IMR-90 (cell line): Measurements from ENCODE around the gene HK3. TPM values are rescaled to one million over a fixed set of nuclear protein-coding genes. Genes with fewer than 3 reads are reported as not detected.

Experiments
- ATAC-seq: fragments of 200-7000 bp; cut with Tn5 transposase; 2 replicates; pipeline ENCODE4 v1.9.1; 2020; ENCODE audit warnings: low read depth, mild to moderate bottlenecking, moderate library complexity
- BruUV-seq: library from RNA; stranded (reverse); fragments of 400-500 nt; replicated peaks from 2 replicates; lab custom pipeline; 2021; lab: Mats Ljungman, UMichigan
- CTCF ChIA-PET: fragments of 300-600 bp; formaldehyde crosslinking; extraction: SDS; loops from one replicate; lab custom pipeline; 2021; ENCODE audit warnings: antibody characterized with exemption; lab: Yijun Ruan, JAX
- POLR2A ChIA-PET: fragments of 300-600 bp; sonication (Branson Sonifier 250); formaldehyde crosslinking; loops from one replicate; lab custom pipeline; 2022; ENCODE audit warnings: antibody characterized with exemption; ENCODE audit not compliant: unreplicated experiment; lab: Charles Lee
- DNase-seq: peaks from one replicate; pipeline ENCODE4 v3.0.0; 2013
- H2AFZ ChIP-seq: replicated peaks from 2 replicates; pipeline ENCODE3; 2013; ENCODE audit warnings: low read length, mild to moderate bottlenecking; ENCODE audit not compliant: poor library complexity
- H2AK5ac ChIP-seq: 2 replicates; pipeline ENCODE4 v1.6.1; 2013; ENCODE audit warnings: low read depth, low read length, inconsistent platforms
- H2AK9ac ChIP-seq: replicated peaks from 2 replicates; pipeline ENCODE3; 2013; ENCODE audit warnings: mild to moderate bottlenecking, low read depth, low read length, moderate library complexity; ENCODE audit not compliant: poor library complexity
- H2BK120ac ChIP-seq: 2 replicates; pipeline ENCODE4 v1.6.1; 2013; ENCODE audit warnings: low read depth, low read length, inconsistent platforms
- H2BK15ac ChIP-seq: 3 replicates; pipeline ENCODE4 v1.6.1; 2013; ENCODE audit warnings: low read depth, low read length, inconsistent platforms
- H2BK20ac ChIP-seq: 2 replicates; pipeline ENCODE4 v1.6.1; 2013; ENCODE audit warnings: low read depth, mild to moderate bottlenecking, inconsistent platforms, low read length, moderate library complexity
- H2BK5ac ChIP-seq: 2 replicates; pipeline ENCODE4 v1.6.1; 2013; ENCODE audit warnings: mild to moderate bottlenecking, low read depth, low read length, inconsistent platforms; ENCODE audit not compliant: poor library complexity, severe bottlenecking
- H3K14ac ChIP-seq: replicated peaks from 2 replicates; pipeline ENCODE4 v1.6.1; 2013; ENCODE audit warnings: low read depth, low read length, inconsistent platforms
- H3K18ac ChIP-seq: 2 replicates; pipeline ENCODE4 v1.6.1; 2013; ENCODE audit warnings: low read depth, low read length, control low read depth
- H3K23ac ChIP-seq: 2 replicates; pipeline ENCODE4 v1.6.1; 2013; ENCODE audit warnings: low read depth, low read length, inconsistent platforms
- H3K27ac ChIP-seq: 2 replicates; pipeline ENCODE4 v1.5.1; 2013; ENCODE audit warnings: mild to moderate bottlenecking, control low read depth, low read length; ENCODE audit not compliant: insufficient read depth
- H3K27me3 ChIP-seq: 2 replicates; pipeline ENCODE4 v1.6.1; 2013; ENCODE audit warnings: low read length; ENCODE audit not compliant: control insufficient read depth, insufficient read depth
- H3K36me3 ChIP-seq: 2 replicates; pipeline ENCODE4 v1.6.1; 2013; ENCODE audit warnings: low read length, mixed read lengths; ENCODE audit not compliant: control insufficient read depth, insufficient read depth
- H3K4ac ChIP-seq: 2 replicates; pipeline ENCODE4 v1.6.1; 2013; ENCODE audit warnings: low read depth, low read length, inconsistent platforms
- H3K4me1 ChIP-seq: 2 replicates; pipeline ENCODE4 v1.6.1; 2013; ENCODE audit warnings: low read length, mixed read lengths; ENCODE audit not compliant: control insufficient read depth, insufficient read depth
- H3K4me2 ChIP-seq: 2 replicates; pipeline ENCODE4 v1.6.1; 2013; ENCODE audit warnings: low read depth, mild to moderate bottlenecking, control low read depth, low read length, moderate library complexity
- H3K4me3 ChIP-seq: 2 replicates; pipeline ENCODE4 v1.5.1; 2013; ENCODE audit warnings: low read depth, mild to moderate bottlenecking, control low read depth, low read length, moderate library complexity; ENCODE audit not compliant: insufficient read depth
- H3K56ac ChIP-seq: 2 replicates; pipeline ENCODE4 v1.6.1; 2013; ENCODE audit warnings: low read length, inconsistent platforms; ENCODE audit not compliant: insufficient read depth; ENCODE audit errors: extremely low read depth
- H3K79me1 ChIP-seq, 2 experiments: 2 replicates each; pipeline ENCODE4 v1.6.1; 2013; ENCODE audit warnings: low read length in 2 of 2, inconsistent platforms in 1 of 2, low read depth in 1 of 2
- H3K9ac ChIP-seq: 2 replicates; pipeline ENCODE4 v1.6.1; 2013; ENCODE audit warnings: low read depth, low read length, control low read depth
- H3K9me1 ChIP-seq: 2 replicates; pipeline ENCODE4 v1.6.1; 2013; ENCODE audit warnings: low read length, inconsistent platforms; ENCODE audit not compliant: insufficient read depth
- H3K9me3 ChIP-seq: 2 replicates; pipeline ENCODE4 v1.6.1; 2013; ENCODE audit warnings: low read length; ENCODE audit not compliant: control insufficient read depth, insufficient read depth
- H4K20me1 ChIP-seq: 2 replicates; pipeline ENCODE4 v1.6.1; 2013; ENCODE audit warnings: low read length, inconsistent platforms; ENCODE audit not compliant: insufficient read depth
- H4K5ac ChIP-seq: 2 replicates; pipeline ENCODE4 v1.6.1; 2013; ENCODE audit warnings: mild to moderate bottlenecking, low read depth, low read length, control low read depth
- H4K8ac ChIP-seq, 2 experiments: 2 replicates each; pipeline ENCODE4 v1.6.1; 2013; ENCODE audit warnings: low read depth in 2 of 2, low read length in 2 of 2, control low read depth in 1 of 2, inconsistent platforms in 1 of 2
- H4K91ac ChIP-seq: 2 replicates; pipeline ENCODE4 v1.6.1; 2013; ENCODE audit warnings: low read depth, low read length, inconsistent platforms; ENCODE audit not compliant: insufficient read depth
- BHLHE40 ChIP-seq: fragments of 150-350 bp; IDR thresholded peaks from 2 replicates; pipeline ENCODE4 v1.6.1; 2016; ENCODE audit warnings: mild to moderate bottlenecking, low read depth, low read length
- CEBPB ChIP-seq: IDR thresholded peaks from 2 replicates; pipeline ENCODE4 v1.6.1; 2012; ENCODE audit warnings: low read depth, low read length, improper control_type of control experiment
- CHD1 ChIP-seq: IDR thresholded peaks from 2 replicates; pipeline ENCODE4 v1.6.1; 2012; ENCODE audit warnings: low read depth, low read length, improper control_type of control experiment
- CTCF ChIP-seq: conservative IDR thresholded peaks from 2 replicates; pipeline ENCODE4 v1.5.1; 2012; ENCODE audit warnings: mild to moderate bottlenecking, low read depth, low read length, improper control_type of control experiment
- ELK1 ChIP-seq: fragments of 150-350 bp; IDR thresholded peaks from 2 replicates; pipeline ENCODE4 v1.6.1; 2016; ENCODE audit warnings: low read depth, mild to moderate bottlenecking, low read length, moderate library complexity, borderline replicate concordance
- FOS ChIP-seq: fragments of 150-350 bp; IDR thresholded peaks from 2 replicates; pipeline ENCODE4 v1.6.1; 2016; ENCODE audit warnings: low read depth, low read length
- MAFK ChIP-seq: IDR thresholded peaks from 2 replicates; pipeline ENCODE4 v1.6.1; 2012; ENCODE audit warnings: low read depth, low read length, improper control_type of control experiment
- MAZ ChIP-seq: IDR thresholded peaks from 2 replicates; pipeline ENCODE4 v1.6.1; 2012; ENCODE audit warnings: low read depth, mild to moderate bottlenecking, low read length, improper control_type of control experiment, moderate library complexity, borderline replicate concordance
- MXI1 ChIP-seq: IDR thresholded peaks from 2 replicates; pipeline ENCODE4 v1.6.1; 2012; ENCODE audit warnings: low read depth, mild to moderate bottlenecking, low read length, moderate library complexity, borderline replicate concordance
- NFE2L2 ChIP-seq: fragments of 150-350 bp; IDR thresholded peaks from 2 replicates; pipeline ENCODE4 v1.6.1; 2016; ENCODE audit warnings: low read depth, mild to moderate bottlenecking, low read length
- POLR2A ChIP-seq: IDR thresholded peaks from 2 replicates; pipeline ENCODE4 v1.6.1; 2012; ENCODE audit warnings: mild to moderate bottlenecking, low read depth, low read length
- RAD21 ChIP-seq: IDR thresholded peaks from 2 replicates; pipeline ENCODE4 v1.6.1; 2012; ENCODE audit warnings: low read length, improper control_type of control experiment
- RCOR1 ChIP-seq: IDR thresholded peaks from 2 replicates; pipeline ENCODE4 v1.6.1; 2012; ENCODE audit warnings: mild to moderate bottlenecking, low read length, improper control_type of control experiment; ENCODE audit not compliant: insufficient replicate concordance
- RFX5 ChIP-seq: IDR thresholded peaks from 2 replicates; pipeline ENCODE4 v1.8.0; 2012; ENCODE audit warnings: low read depth, mild to moderate bottlenecking, low read length, moderate library complexity
- SMC3 ChIP-seq: fragments of 150-350 bp; IDR thresholded peaks from 2 replicates; pipeline ENCODE4 v1.6.1; 2016; ENCODE audit warnings: low read depth, mild to moderate bottlenecking, antibody characterized with exemption, low read length, moderate library complexity
- USF2 ChIP-seq: fragments of 150-350 bp; IDR thresholded peaks from 2 replicates; pipeline ENCODE4 v1.6.1; 2017; ENCODE audit warnings: mild to moderate bottlenecking, antibody characterized with exemption, low read length, low read depth
- WGBS, 2 experiments: methylation state at CpG; one replicate each; pipeline versions ENCODE4 v1.1.5 to v1.1.7; 2013; ENCODE audit warnings: missing lambda C conversion rate in 2 of 2; ENCODE audit not compliant: insufficient read length in 1 of 2; ENCODE audit errors: extremely low coverage in 2 of 2; 5-methylcytosine and 5-hydroxymethylcytosine counted together
- dilution Hi-C: fragments of 300-500 bp; cut with HindIII; formaldehyde crosslinking; loops from one replicate; pipeline ENCODE4 v1.14.3; 2018; ENCODE audit warnings: low sequenced_read_pairs; ENCODE audit not compliant: unreplicated experiment
- in situ Hi-C: fragments of 300-500 bp; cut with MboI; formaldehyde crosslinking; loops from 3 replicates; pipeline ENCODE4 v1.14.3; 2019; ENCODE audit warnings: low sequenced_read_pairs, inconsistent platforms, mixed read lengths
- intact Hi-C: fragments of 100-400 bp; cut with micrococcal nuclease; formaldehyde crosslinking; loops from 2 replicates; pipeline ENCODE4 v1.10.0; 2022
- polyA plus RNA-seq, 3 experiments: library from polyadenylated mRNA; depleted of rRNA; stranded (reverse); fragments of >200 nt; gene quantifications; 2 replicates each; pipeline ENCODE4 v1.2.3, GENCODE V29; 2012; ENCODE audit warnings: low replicate concordance in 1 of 3
- total RNA-seq: library from RNA; depleted of rRNA; stranded (reverse); fragments of >200 nt; gene quantifications from 2 replicates; pipeline ENCODE4 v1.2.3, GENCODE V29; 2012

The HK3 gene
- total and polyA plus RNA-seq, 2 of the 4 experiments (the other 2 are of a cell fraction): not detected

- H3K9me1 ChIP-seq: no peaks in the 10 kb centered on the region
- 52% methylated on average over 8 of the region's 23 CpGs; no CpG with 5 or more reads in 1 of the 2 experiments for WGBS, 2 experiments
- H3K56ac ChIP-seq: no peak overlapping the region
- POLR2A ChIA-PET: no interaction called here
- no peak overlapping the region for H2BK5ac ChIP-seq
- no peak overlapping the region for H3K27ac ChIP-seq
- in situ Hi-C loops (no loop called here), intact Hi-C loops (no loop called here), dilution Hi-C loops (no loop called here)
- no peak overlapping the region for H2BK20ac ChIP-seq
- H3K14ac ChIP-seq: no peak overlapping the region
- no peak overlapping the region for H2AK5ac ChIP-seq
- H2AFZ ChIP-seq: peak overlapping the region; percentile 32
- BruUV-seq: no TSS peak
- H3K18ac ChIP-seq: no peak overlapping the region
- H3K36me3 ChIP-seq: no peaks in the 10 kb centered on the region
- no peak overlapping the region for H4K91ac ChIP-seq
- no peak for DNase-seq
- no peaks in the 10 kb centered on the region for H3K79me1 ChIP-seq
- H3K9ac ChIP-seq: no peak overlapping the region
- no peaks in the 10 kb centered on the region for H3K4me1 ChIP-seq
- no peak overlapping the region for H3K4me3 ChIP-seq
- no peaks in the 10 kb centered on the region for H4K20me1 ChIP-seq
- no peak overlapping the region for H3K4me2 ChIP-seq
- no peak overlapping the region for H2BK15ac ChIP-seq
- H3K23ac ChIP-seq: no peak overlapping the region
- H2BK120ac ChIP-seq: no peak overlapping the region
- no peak for ATAC-seq
- no peak overlapping the region for H3K4ac ChIP-seq
- no peaks in the 10 kb centered on the region for H3K9me3 ChIP-seq
- CTCF ChIA-PET: no interaction called here
- no peak for TF ChIP-seq RAD21
- no peak for TF ChIP-seq CTCF
- no peak for TF ChIP-seq RCOR1
- no peak for TF ChIP-seq SMC3
- TF ChIP-seq BHLHE40: no peak
- TF ChIP-seq RFX5: no peak
- no peak for TF ChIP-seq CHD1
- TF ChIP-seq CEBPB: no peak
- TF ChIP-seq USF2: no peak
- no peak for TF ChIP-seq ELK1
- no peak for TF ChIP-seq MXI1
- no peak for TF ChIP-seq NFE2L2
- TF ChIP-seq POLR2A: no peak
- no peak for TF ChIP-seq FOS
- no peak for TF ChIP-seq MAZ
- TF ChIP-seq MAFK: no peak
- H4K5ac ChIP-seq: no peak overlapping the region
- no peak overlapping the region for H2AK9ac ChIP-seq
- H4K8ac ChIP-seq: no peak overlapping the region
- peaks cover 63% of the 10 kb centered on the region for H3K27me3 ChIP-seq
Measured at GRCh38 chr5:176879663-176880361, 19.3 kb downstream of the HK3 start.
